Heart right ventricle (tissue), 16 donors: ENCODE measurements around the gene LSP1. TPM values are rescaled to one million over a fixed set of nuclear protein-coding genes. Genes with fewer than 3 reads are reported as not detected.

Experiments used
- ATAC-seq, 8 donors: fragments of 200-7000 bp; cut with Tn5 transposase; one replicate each; pipeline ENCODE4 v1.9.1; 2020; ENCODE audit warnings: mild to moderate bottlenecking in 8 of 8, moderate library complexity in 8 of 8, moderate number of reproducible peaks in 1 of 8
- DNase-seq, 2 donors: peaks; one replicate each; pipeline ENCODE4 v3.0.0-alpha.2; 2020
- H3K27ac ChIP-seq, 10 donors: fragments of 200-600 bp; sonication (generic) in 2 of 10; one replicate each; pipeline versions ENCODE4 v1.5.0 to v1.8.0; 2020 to 2022; ENCODE audit warnings: mild to moderate bottlenecking in 3 of 10
- H3K27me3 ChIP-seq, 7 donors: fragments of 200-600 bp; one replicate each; pipeline ENCODE4 v1.8.0; 2021 to 2022; ENCODE audit warnings: mild to moderate bottlenecking in 2 of 7
- H3K36me3 ChIP-seq, 9 donors: fragments of 200-600 bp; sonication (generic) in 1 of 9; one replicate each; pipeline versions ENCODE4 v1.5.0 to v1.8.0; 2020 to 2022; ENCODE audit warnings: mild to moderate bottlenecking in 2 of 9
- H3K4me1 ChIP-seq, 9 donors: fragments of 200-600 bp; sonication (generic) in 1 of 9; one replicate each; pipeline versions ENCODE4 v1.5.0 to v1.8.0; 2020 to 2022; ENCODE audit warnings: mild to moderate bottlenecking in 4 of 9
- H3K4me3 ChIP-seq, 10 donors: fragments of 200-600 bp; sonication (generic) in 2 of 10; one replicate each; pipeline versions ENCODE4 v1.5.0 to v1.8.0; 2020 to 2022; ENCODE audit warnings: mild to moderate bottlenecking in 7 of 10, moderate library complexity in 2 of 10
- H3K9me3 ChIP-seq, 11 donors: fragments of 200-600 bp in 10 of 11; sonication (generic) in 2 of 11; one replicate each; pipeline versions ENCODE4 v1.5.0 to v1.8.0; 2013 to 2022; ENCODE audit warnings: mild to moderate bottlenecking in 2 of 11, control low read depth in 1 of 11, moderate library complexity in 1 of 11
- CTCF ChIP-seq, 9 donors: fragments of 200-600 bp; sonication (generic) in 2 of 9; IDR thresholded peaks; one replicate each; pipeline versions ENCODE4 v1.5.0 to v1.8.0; 2021 to 2022; ENCODE audit warnings: antibody characterized with exemption in 9 of 9, mild to moderate bottlenecking in 5 of 9, moderate library complexity in 1 of 9
- WGBS, 2 donors: extraction: QIAGEN DNeasy Blood & Tissue Kit; methylation state at CpG; one replicate each; pipeline ENCODE4 v1.1.7; 2013; ENCODE audit warnings: inconsistent platforms in 1 of 2; 5-methylcytosine and 5-hydroxymethylcytosine counted together
- intact Hi-C, 10 donors: fragments of 100-400 bp; cut with DNase I; formaldehyde crosslinking; loops; one replicate each; pipeline versions ENCODE4 v1.11.1 to v1.14.2; 2022
- polyA plus RNA-seq, 2 donors: library from polyadenylated mRNA; stranded (reverse); fragments of 200-250 nt; gene quantifications; one replicate each; pipeline ENCODE4 v1.2.3, GENCODE V29; 2013
- total RNA-seq, 10 donors: library from RNA; stranded (reverse); fragmentation: NEBNext Ultra II Directional in 3 of 10; extraction: Animal tissue kit (Norgen Biotek cat#: 25700) in 3 of 10; gene quantifications; one replicate each; pipeline versions ENCODE4 v1.2.1 to v1.2.4, GENCODE V29; 2021 to 2023
- donor health status: Arrhythmogenic right ventricular cardiomyopathy.
- donor health status: ischemic (EF 13 %, LVEDD 7.1; RV severe dilation, severe dysfunction).
- donor health status: healthy with polysubstance abuse.
- donor health status: DM: no; HTN: yes; CAD: no.
- donor health status: DM: no; HTN: no; CAD: no.
- donor health status: ischemic (EF 25% LVEDD 6.9; RV normal size, moderate dysfunction).
- donor health status: ischemic (EF 25% LVEDD 5.7; RV mildly dilated, moderate dysfunction).
- donor health status: healthy.
- donor health status: DM: yes; HTN: yes; CAD: no.
- donor health status: Ischemic cardiomyopathy.
- donor health status: ischemic (EF 35%, LVEDD 5.7; RV mildly dilated, moderate dysfunction).
- donor health status: nonischemic (EF 11% LVEDD 7.7; RV severe dilation, severe dysfunction).
- donor health status: DM: yes; HTN: yes; CAD: no.
- donor health status: PGD.
- donor health status: ischemic (EF 29% LVEDD 5.4; RV normal size, mild dysfunction).
- donor health status: nonischemic (EF 23%, LVEDD 6.1; RV moderate dilation, normal function).

The LSP1 gene
- total and polyA plus RNA-seq, 12 donors: 16.0 to 57.2 (median 21.4) TPM

GRCh38 chr11:1870721-1871466 is 18.0 kb downstream of the LSP1 start:
- ATAC-seq (peak; percentile 5 to 32 (median 18)), DNase-seq (peak in 1 of 2 donors; percentile 34)
- no peaks in the 10 kb centered on the region for H3K9me3 ChIP-seq
- peaks cover 0 to 64% (median 21%) of the 10 kb centered on the region in 9 donors for H3K4me1 ChIP-seq
- peak overlapping the region; percentile 2 to 59 (median 53) for H3K4me3 ChIP-seq
- H3K36me3 ChIP-seq: peaks cover 0 to 4% (median 0%) of the 10 kb centered on the region in 9 donors
- H3K27me3 ChIP-seq: peaks cover 0 to 12% (median 5%) of the 10 kb centered on the region in 7 donors
- intact Hi-C loops: no loop called here
- TF ChIP-seq CTCF (IDR thresholded peaks at IDR 0.05): no peak
- H3K27ac ChIP-seq: peak overlapping the region; percentile 22 to 90 (median 74)
- WGBS, 2 donors: 35 to 37% methylated on average over 50 of the region's 50 CpGs

DNA sequence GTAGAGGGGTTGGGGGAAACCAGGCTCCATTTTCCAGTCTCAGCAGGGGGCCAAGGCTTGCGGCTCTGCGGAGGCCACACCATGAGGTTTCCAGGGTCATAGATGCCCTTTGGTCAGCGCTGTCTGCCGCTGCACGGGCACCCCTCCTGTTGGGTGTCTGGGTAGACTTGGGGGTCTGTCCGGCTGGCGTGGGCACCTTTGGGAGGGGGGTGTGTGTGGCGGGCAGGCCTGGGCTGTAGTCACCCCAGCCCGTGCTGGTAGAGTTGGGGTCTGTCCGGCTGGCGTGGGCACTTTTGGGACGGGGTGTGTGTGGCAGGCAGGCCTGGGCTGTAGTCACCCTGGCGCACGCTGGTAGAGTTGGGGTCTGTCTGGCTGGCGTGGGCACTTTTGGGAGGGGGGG is 18.6 kb downstream of the LSP1 start:
- no peak for TF ChIP-seq CTCF (IDR thresholded peaks at IDR 0.05)
- ATAC-seq: no peak
- peak overlapping the region in 9 of 10 donors; percentile 22 to 90 (median 78) for H3K27ac ChIP-seq
- peaks cover 0 to 12% (median 5%) of the 10 kb centered on the region in 7 donors for H3K27me3 ChIP-seq
- WGBS, 2 donors: 83 to 85% methylated on average over 15 of the region's 15 CpGs
- no peaks in the 10 kb centered on the region for H3K9me3 ChIP-seq
- peaks cover under 1 to 64% (median 28%) of the 10 kb centered on the region in 9 donors for H3K4me1 ChIP-seq
- peak in 1 of 2 donors; percentile 6 for DNase-seq
- H3K4me3 ChIP-seq: peak overlapping the region in 9 of 10 donors; percentile 29 to 59 (median 55)
- intact Hi-C loops: no loop called here
- H3K36me3 ChIP-seq: peaks cover 0 to 3% (median 0%) of the 10 kb centered on the region in 9 donors

GRCh38 chr11:1872267-1872985 is 19.5 kb downstream of the LSP1 start:
- no peaks in the 10 kb centered on the region for H3K9me3 ChIP-seq
- TF ChIP-seq CTCF (IDR thresholded peaks at IDR 0.05): no peak
- H3K4me3 ChIP-seq: peak overlapping the region in 8 of 10 donors; percentile 7 to 59 (median 42)
- peaks cover 0 to 12% (median 5%) of the 10 kb centered on the region in 7 donors for H3K27me3 ChIP-seq
- H3K4me1 ChIP-seq: peaks cover 9 to 67% (median 36%) of the 10 kb centered on the region in 9 donors
- peak overlapping the region in 8 of 10 donors; percentile 40 to 84 (median 68) for H3K27ac ChIP-seq
- intact Hi-C loops: no loop called here
- 82 to 83% methylated on average over 24 to 25 of the region's 25 CpGs for WGBS, 2 donors
- DNase-seq (peak in 1 of 2 donors; percentile 10), ATAC-seq (peak in 1 of 8 donors; percentile 2)
- no peaks in the 10 kb centered on the region for H3K36me3 ChIP-seq
